HUDEP-2 (cell line): ENCODE results near the gene DZIP1L.

Experiments
- DNase-seq, 76 experiments: peaks; one replicate each; lab custom pipeline; 2025; ENCODE audit not compliant: unreplicated experiment in 76 of 76; lab: John Stamatoyannopoulos, UW

The DZIP1L gene

DNA sequence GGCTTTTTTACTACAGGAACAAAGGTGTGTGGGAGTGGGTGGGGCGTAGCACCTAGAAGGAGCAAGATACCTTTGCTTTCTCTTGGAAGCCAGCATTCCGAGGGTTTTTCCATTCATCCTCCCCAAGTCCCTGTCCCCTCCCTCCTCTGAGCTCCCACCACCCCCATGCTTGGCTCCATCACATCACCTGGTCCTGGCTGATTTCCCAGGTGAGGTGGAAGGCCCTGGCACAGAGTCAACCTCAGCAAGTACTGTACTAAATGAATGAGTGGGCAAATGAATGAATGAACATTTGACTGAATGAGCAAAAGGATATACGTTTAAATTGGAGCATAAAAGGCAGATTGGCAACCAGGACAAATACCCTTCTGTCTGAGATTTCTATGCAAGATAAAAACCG, 45.4 kb downstream of the DZIP1L start:
- no peak for DNase-seq

DNA sequence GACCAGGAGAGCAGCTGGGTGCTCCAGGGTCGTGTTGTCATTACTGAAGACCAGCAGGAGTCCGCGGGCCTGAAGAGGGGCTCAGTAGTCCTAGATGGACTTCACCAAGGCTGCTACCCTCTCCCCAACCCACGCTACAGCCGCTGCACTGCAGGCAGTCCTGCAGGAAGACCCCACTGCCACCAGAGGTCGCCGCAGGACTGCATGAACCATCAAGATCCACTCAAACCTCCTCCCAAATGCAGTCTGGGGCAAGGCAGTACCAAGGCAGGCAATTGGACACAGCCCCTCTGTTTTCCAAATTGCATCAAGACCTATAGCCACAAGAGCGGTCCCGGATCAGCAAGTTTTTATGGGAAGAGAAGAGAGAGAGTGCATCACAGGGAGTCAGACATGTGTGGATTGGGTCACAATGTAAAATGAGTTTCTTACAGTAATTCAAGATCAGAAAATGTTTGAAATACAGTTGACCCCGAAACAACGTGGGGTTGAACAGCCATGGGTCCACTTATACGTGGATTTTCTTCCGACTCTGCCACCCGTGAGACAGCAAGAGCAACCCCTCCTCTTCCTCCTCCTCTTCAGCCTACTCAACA, 46.7 kb downstream of the DZIP1L start:
- DNase-seq, result peak in 69 of 76 experiments; percentile 1 to 82 (median 47)

GRCh38 chr3:138068046-138068445, 47.4 kb downstream of the DZIP1L start:
- DNase-seq, result no peak

GRCh38 chr3:138066972-138067371, 48.4 kb downstream of the DZIP1L start:
- DNase-seq, result no peak

DNA sequence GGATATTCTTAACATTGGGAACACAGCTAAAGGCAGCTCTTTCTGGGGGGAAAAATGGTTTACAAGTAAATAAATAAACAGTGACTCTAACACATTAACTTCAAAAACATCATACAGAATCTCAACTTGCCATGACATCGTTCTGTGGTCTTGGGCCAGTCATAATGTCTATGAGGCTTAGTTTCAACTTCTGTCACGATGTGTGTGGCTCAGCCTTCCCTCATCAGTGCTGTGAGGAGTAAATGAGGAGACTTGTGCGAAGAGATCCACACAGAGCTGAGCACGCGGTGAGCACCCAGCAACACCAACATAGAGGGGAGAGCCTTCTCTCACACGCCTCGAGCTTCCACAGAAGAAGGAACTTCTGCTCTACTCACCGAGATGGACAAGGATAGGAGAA, 49.0 kb downstream of the DZIP1L start:
- no peak for DNase-seq

GRCh38 chr3:138065949-138066348, 49.5 kb downstream of the DZIP1L start:
- DNase-seq, result no peak

DNA sequence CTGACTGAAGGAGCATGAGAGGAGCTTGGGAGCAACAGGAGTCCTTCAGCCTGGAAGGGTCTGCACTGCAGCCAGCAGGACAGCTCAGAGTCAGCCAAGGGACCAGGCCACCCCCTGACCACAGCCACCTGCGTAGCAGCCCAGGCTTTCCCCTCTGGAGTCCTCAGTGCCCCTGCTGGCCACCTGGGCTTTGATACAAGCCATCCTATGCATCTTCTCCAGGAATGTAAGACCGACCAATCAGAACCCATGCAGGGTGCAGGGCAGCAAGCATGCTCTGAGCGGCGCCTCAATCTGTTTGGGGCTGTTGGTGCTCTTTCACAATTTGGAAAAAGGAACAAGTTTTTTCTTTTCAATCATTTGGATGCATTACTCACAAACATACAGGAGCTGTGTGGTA, 52.0 kb downstream of the DZIP1L start:
- DNase-seq, result no peak

GRCh38 chr3:138062626-138063025, 52.8 kb downstream of the DZIP1L start:
- DNase-seq, result no peak

DNA sequence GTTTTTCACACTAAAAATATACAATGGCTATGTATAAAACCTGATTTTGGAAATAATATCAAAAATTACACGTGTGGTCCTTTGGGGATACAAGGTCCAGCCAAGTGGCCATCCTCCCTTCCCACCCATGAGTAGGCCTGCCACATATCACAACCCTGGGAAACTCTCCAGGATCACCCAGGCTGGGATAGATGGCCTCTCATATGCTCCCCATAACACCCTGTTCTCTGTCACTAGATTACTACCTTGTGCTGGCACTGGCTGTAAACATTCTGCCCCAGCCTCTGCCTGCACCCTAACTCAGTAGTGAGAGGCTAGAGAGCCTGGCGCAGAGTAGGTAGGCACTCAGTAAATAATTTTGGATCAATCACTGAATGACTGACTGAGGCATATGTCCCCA, 53.4 kb downstream of the DZIP1L start:
- DNase-seq, result no peak

GRCh38 chr3:138060792-138061191, 54.6 kb downstream of the DZIP1L start:
- DNase-seq, result no peak

DNA sequence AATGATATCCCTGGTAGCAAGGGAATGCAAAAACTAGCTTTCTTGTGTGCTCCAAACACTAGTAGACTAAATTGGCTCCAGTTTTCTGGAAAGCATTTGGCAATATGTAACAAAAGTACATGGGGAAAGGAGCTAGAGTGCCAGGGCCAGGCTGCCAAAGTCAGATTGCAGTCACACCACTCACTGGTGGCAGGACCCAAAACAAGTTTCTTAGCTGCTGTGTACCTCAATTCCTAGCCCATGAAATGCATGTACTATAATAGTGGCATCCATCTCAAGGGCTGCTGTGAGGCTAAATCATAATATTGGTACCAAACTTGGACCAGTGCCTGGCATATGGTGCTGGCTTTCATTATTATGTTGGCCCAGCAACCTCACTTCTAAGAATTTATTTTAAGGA, 56.1 kb downstream of the DZIP1L start:
- DNase-seq, result no peak

DNA sequence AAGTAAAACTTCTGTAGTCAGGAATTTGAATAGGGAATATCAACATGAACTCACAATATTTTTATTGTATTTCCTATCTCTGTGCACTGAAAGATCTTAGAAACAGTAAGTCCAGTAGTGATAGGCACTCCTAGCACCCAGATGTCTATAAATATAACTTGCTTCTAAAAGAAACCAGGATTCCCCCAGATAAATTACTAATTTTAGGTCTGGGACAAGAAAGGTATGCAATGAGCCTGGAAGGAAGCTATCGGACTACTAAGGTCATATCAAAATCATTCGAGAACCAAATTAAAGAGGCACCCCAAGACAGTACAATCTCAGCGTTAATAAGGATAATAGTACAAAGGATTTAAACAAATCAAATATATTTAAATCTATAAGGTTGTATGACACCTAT, 58.0 kb downstream of the DZIP1L start:
- DNase-seq, result no peak

GRCh38 chr3:138054057-138054456, 61.4 kb downstream of the DZIP1L start:
- no peak for DNase-seq

- DNase-seq, result peak in 15 of 76 experiments; percentile 2 to 35 (median 13)
Observed at GRCh38 chr3:138051947-138052802, 63.2 kb downstream of the DZIP1L start.

- no peak for DNase-seq
Observed at GRCh38 chr3:138049157-138049919, 66.1 kb downstream of the DZIP1L start.

DNA sequence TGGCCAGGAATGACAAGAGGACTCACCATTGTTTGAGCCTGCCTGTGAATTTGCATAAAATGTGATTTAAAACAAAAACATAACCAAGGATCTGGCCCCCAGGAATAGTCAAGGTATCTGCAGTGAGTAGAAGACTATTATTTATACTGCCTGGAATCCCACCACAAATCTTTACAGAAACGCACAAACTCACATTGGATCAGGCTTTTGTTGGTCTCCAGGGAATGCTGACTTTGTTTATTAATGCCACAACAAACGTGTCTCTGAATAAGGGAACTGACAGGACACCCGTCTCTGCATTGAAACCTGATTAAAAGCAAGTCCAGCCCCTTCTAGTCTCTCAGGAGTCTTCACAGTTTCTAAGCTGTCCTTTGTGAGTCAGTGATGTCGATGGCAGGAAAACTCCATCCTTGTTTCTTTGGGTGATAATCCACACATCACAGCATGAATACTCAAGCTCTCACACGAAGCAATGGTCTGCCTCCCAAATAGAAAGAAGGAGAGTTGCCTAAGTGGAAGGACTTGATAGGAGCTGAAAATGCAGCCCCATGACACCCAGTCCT, 67.7 kb downstream of the DZIP1L start:
- DNase-seq, result no peak

DNA sequence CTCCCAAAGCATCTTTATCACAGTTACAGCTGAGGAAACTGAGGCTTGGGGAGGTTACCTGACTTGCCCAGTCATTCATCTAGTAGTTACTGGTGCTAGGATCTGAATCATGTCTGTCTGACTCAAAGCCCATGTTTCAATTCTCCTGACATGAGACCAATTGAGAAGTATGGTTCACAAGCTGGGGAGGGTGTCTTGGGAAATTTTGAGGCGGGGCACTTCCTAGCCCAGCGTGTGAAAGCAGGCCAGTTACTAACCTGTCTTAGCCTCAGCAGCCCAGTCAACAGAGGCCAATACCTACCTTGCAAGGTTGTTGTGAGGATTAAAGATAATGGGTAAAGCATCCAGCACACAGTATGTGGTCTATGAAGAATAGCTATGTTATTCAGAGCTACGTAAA, 68.5 kb downstream of the DZIP1L start:
- DNase-seq, result no peak

GRCh38 chr3:138046085-138046484, 69.3 kb downstream of the DZIP1L start:
- DNase-seq, result no peak

DNA sequence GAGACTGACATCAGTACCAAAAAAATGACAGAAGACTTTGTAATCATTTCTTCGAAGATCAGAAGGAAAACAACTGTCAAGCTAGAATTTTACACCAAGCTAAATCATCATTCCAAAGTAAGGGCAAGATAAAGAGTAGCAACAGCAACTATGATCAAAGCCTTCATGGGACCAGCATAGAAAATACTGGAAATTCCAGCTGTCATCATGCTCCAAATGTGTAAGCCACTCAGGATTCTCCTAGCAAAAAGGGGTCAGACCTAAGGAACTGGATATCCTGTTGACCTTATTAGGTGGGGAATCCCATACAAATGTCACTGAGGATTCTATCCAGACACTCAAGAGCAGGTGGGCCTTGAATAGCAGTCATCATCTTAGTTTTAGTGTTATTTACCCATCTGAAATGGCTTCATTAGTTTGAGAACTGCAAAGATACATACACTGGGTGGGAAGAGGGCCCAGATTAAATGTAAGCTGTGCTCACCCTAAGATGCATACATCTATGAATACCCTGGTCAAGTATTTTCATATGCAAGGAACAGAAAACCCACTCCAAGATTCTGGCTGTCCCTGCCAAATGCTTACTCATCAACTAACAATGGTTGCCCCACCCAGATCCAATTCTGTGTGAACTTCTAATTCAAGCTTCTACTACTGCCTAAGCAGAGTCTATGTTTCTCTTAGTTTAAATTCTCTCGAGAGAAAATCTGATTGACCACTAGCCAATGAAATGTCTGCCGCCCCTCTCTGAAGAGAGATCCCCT, 72.0 kb downstream of the DZIP1L start:
- no peak for DNase-seq

DNA sequence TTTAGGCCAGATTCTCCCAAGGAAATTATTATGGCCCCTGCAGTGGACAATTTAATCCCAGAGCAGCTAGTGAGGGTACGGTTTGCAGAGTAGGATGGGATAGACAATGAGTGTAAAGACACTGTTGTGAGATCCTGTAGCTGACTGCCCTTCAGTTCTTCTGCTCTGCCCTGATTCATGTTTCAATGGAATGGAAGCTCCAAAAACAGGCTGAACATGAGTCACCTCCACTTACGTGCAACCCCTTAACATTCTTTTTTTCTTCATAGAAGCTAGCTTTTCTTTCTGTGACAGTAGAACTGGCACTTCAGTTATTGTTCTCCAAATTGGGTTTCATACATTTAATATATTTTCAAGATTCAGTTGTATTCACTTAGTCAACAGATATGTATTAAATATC, 73.4 kb downstream of the DZIP1L start:
- DNase-seq, result no peak
